Naive B cell (primary cell): Measurements from ENCODE around the gene CYBC1. TPM values are rescaled to one million over a fixed set of nuclear protein-coding genes. Genes with fewer than 3 reads are reported as not detected.

Experiments
- ATAC-seq, 2 donors: fragments of 150-1000 bp; cut with Tn5 transposase; 2 replicates each; pipeline ENCODE4 v1.10.0; 2021; ENCODE audit warnings: low read depth in 2 of 2, mild to moderate bottlenecking in 2 of 2, moderate library complexity in 2 of 2
- DNase-seq: peaks from one replicate; pipeline ENCODE4 v3.0.0; 2022
- H3K27ac Mint-ChIP-seq, 6 donors: one replicate each; pipeline ENCODE4 v1.8.0; 2020 to 2022; ENCODE audit warnings: mild to moderate bottlenecking in 6 of 6, mixed read lengths in 6 of 6, moderate library complexity in 5 of 6, inconsistent platforms in 2 of 6
- H3K27me3 Mint-ChIP-seq, 3 donors: one replicate each; pipeline ENCODE4 v1.8.0; 2021 to 2022; ENCODE audit warnings: mixed read lengths in 3 of 3, mild to moderate bottlenecking in 1 of 3
- H3K36me3 Mint-ChIP-seq, 2 donors: one replicate each; pipeline ENCODE4 v1.8.0; 2020 to 2022; ENCODE audit warnings: mixed read lengths in 2 of 2, inconsistent platforms in 1 of 2, mild to moderate bottlenecking in 1 of 2
- H3K4me1 Mint-ChIP-seq, 3 donors: one replicate each; pipeline ENCODE4 v1.8.0; 2020 to 2022; ENCODE audit warnings: mixed read lengths in 3 of 3, inconsistent platforms in 1 of 3, mild to moderate bottlenecking in 1 of 3, moderate library complexity in 1 of 3
- H3K4me3 Mint-ChIP-seq, 8 donors: one replicate each; pipeline ENCODE4 v1.8.0; 2020 to 2022; ENCODE audit warnings: mild to moderate bottlenecking in 8 of 8, mixed read lengths in 8 of 8, moderate library complexity in 8 of 8, inconsistent platforms in 2 of 8
- H3K9me3 Mint-ChIP-seq, 7 donors: one replicate each; pipeline ENCODE4 v1.8.0; 2020 to 2022; ENCODE audit warnings: mixed read lengths in 7 of 7, mild to moderate bottlenecking in 5 of 7, inconsistent platforms in 2 of 7, moderate library complexity in 1 of 7
- polyA plus RNA-seq, 6 donors: library from polyadenylated mRNA; unstranded; fragments of 300-500 nt; fragmentation: Illumina TruSeq; gene quantifications; one replicate each; pipeline ENCODE4 v1.2.3, GENCODE V29; 2021; ENCODE audit warnings: low read depth in 6 of 6

CYBC1 gene
- polyA plus RNA-seq = 100 to 1,000 TPM; 274 to 340 (median 303) TPM

DNA sequence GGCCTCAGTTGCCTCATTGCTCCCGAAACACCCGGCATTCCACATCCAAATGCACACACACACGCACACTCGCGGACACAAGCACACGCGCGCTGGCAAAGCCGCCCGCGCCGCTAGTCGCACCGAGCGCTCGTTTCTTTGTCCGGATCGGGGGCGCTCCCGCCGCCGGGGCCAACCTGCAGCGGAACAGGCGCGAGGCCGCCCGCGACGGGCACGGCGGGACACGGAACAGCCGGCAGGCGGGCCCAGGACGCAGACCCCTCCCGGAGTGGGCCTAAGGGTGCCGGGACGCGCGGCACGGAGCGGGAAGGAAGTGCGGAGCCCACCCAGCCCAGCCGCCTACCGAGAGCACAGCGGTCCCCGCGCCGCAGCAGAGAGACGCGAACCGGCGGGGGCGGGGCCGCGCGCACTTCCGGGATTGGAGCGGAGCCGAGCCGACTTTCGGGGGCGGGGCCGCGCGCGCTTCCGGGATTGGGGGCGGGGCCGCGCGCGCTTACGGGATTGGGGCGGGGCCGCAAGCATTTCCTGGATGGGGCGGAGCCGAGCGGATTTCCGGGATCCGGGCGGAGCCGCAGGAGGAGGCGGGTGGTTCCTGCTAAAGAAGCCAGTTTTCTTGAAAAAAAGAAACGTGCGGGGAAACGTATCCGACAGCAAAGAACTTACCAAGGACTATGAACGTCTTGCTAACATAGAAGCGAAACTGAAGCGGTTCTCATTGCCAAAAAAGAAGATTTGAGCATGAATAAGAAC lies at the start of gene CYBC1:
Gene CYBC1 (minus strand): TSS at position 396 of the 750 bp plus-strand sequence. CDS start 1,498 bp downstream, outside the sequence.
- Mint-ChIP-seq H3K4me3 (peak within 1 kb of the TSS; percentile 86 to 96 (median 93)), H3K4me1 (peaks cover 9 to 42% (median 29%) of the 10 kb centered on the region in 3 donors), H3K9me3 (no peaks in the 10 kb centered on the region), H3K27me3 (no peaks in the 10 kb centered on the region), H3K36me3 (no peaks in the 10 kb centered on the region), H3K27ac (peak within 1 kb of the TSS; percentile 97 to 100 (median 99))
- ATAC-seq (peak; percentile 32 to 49), DNase-seq (peak; percentile 95)

GRCh38 chr17:82497483-82498405 lies 47.2 kb upstream of the CYBC1 start:
- DNase-seq = peak; percentile 51
- Mint-ChIP-seq H3K36me3 (no peaks in the 10 kb centered on the region), H3K27ac (peak overlapping the region; percentile 69 to 96 (median 84)), H3K4me3 (peak overlapping the region; percentile 87 to 96 (median 93)), H3K9me3 (peaks cover 0 to 3% (median 0%) of the 10 kb centered on the region in 7 donors), H3K27me3 (peaks cover 0 to 6% (median 0%) of the 10 kb centered on the region in 3 donors), H3K4me1 (peaks cover 24 to 38% (median 35%) of the 10 kb centered on the region in 3 donors)
- ATAC-seq = peak; percentile 33 to 36

DNA sequence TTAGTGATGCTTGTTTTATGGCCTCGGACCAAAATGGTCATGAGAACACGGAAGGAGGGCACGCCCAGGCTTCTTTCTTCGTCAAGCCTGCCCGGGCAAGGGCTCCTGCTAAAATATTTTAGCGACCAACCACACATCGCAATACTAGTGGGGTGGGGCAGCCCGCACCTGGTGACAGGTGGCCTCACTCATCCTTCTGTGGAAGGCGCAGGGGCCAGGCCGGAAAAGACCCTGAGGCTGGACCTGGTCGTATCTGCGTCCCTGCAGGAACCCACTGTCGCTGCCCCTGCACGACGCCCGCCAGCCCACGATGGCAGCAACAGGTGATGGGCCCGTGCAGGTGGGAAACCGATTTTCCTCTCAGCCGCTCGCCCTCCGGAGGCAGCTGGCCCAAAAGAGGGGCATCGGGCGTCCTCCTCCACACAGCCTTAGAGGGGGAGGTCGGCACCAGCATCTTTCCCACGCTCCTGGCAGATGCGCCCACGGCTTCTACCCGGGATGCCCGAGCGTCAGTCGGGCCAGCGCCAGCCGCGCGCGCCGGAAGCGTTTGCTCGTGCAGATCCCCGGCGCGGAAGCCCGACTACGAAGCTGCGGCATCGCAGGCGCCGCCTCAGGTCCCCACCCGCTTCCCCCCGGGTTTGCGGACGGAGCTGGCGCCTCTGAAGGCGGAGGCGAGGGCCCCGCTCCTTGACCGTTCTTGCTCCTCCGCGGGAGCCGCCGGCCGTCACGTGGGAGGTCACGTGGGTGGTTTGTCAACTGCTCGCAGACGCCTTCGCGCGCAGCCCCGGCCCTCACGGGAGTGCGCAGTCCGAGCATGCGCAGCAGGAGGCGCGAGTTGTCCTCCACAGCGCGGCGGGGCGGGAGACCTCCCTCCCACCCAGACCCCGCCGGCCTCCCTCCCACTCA lies 46.2 kb upstream of the CYBC1 start:
- peaks cover 0 to 6% (median 0%) of the 10 kb centered on the region in 3 donors for H3K27me3 Mint-ChIP-seq
- H3K9me3 Mint-ChIP-seq = peaks cover 0 to 3% (median 0%) of the 10 kb centered on the region in 7 donors
- peak overlapping the region; percentile 59 to 80 (median 68) for H3K27ac Mint-ChIP-seq
- peak; percentile 88 for DNase-seq
- no peaks in the 10 kb centered on the region for H3K36me3 Mint-ChIP-seq
- H3K4me3 Mint-ChIP-seq = peak overlapping the region; percentile 75 to 92 (median 82)
- ATAC-seq = peak; percentile 70 to 72
- H3K4me1 Mint-ChIP-seq = peaks cover 24 to 38% (median 35%) of the 10 kb centered on the region in 3 donors

GRCh38 chr17:82495844-82496528 lies 45.4 kb upstream of the CYBC1 start:
- H3K27ac Mint-ChIP-seq = peak overlapping the region in 5 of 6 donors; percentile 71 to 80 (median 76)
- no peaks in the 10 kb centered on the region for H3K36me3 Mint-ChIP-seq
- peaks cover 24 to 38% (median 35%) of the 10 kb centered on the region in 3 donors for H3K4me1 Mint-ChIP-seq
- DNase-seq = no peak
- H3K4me3 Mint-ChIP-seq = peak overlapping the region; percentile 75 to 92 (median 82)
- H3K9me3 Mint-ChIP-seq = peaks cover 0 to 3% (median 0%) of the 10 kb centered on the region in 7 donors
- peaks cover 0 to 6% (median 0%) of the 10 kb centered on the region in 3 donors for H3K27me3 Mint-ChIP-seq
- ATAC-seq = no peak

DNA sequence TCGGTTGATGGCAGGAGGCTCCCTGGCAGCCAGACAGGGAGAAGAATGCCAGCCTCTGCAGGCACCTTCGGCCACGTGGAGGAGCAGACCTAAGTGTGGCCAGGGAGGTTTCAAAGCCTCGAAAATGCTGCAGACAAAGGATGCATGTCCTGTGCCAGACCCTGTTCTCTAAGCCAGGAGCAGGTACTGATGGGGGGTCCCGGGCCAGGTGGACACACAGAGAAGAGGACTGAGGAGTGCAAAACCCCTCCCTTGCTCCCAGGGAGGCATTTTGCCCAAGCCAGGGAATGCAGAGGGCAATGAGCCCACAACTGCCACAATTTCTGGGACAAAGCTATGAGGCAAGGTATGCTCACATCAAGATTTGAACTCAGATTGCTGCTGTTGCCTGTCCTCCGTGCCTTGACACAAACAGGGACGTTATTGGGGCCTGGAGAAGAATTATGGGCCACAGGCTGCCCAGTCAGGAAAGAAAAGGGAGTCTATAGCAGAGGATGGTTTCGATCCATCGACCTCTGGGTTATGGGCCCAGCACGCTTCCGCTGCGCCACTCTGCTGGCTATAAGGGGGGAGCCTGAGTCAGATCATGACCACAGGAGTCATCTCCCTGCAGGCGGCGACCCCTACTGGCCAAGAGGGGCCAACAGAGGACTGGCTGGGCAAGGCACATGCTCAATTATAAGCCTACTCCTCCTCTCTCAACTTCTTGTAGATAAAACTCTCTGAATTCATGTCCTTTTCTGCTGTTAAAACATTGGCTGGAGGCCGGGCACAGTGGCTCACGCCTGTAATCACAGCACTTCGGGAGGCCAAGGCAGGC lies 43.9 kb upstream of the CYBC1 start:
- Mint-ChIP-seq H3K27ac (peak overlapping the region; percentile 86 to 100 (median 98)), H3K4me1 (peaks cover 24 to 38% (median 35%) of the 10 kb centered on the region in 3 donors), H3K36me3 (no peaks in the 10 kb centered on the region), H3K4me3 (peak overlapping the region; percentile 62 to 95 (median 81)), H3K27me3 (peaks cover 0 to 6% (median 0%) of the 10 kb centered on the region in 3 donors), H3K9me3 (peaks cover 0 to 3% (median 0%) of the 10 kb centered on the region in 7 donors)
- ATAC-seq = peak; percentile 72 to 75
- DNase-seq = peak; percentile 89

DNA sequence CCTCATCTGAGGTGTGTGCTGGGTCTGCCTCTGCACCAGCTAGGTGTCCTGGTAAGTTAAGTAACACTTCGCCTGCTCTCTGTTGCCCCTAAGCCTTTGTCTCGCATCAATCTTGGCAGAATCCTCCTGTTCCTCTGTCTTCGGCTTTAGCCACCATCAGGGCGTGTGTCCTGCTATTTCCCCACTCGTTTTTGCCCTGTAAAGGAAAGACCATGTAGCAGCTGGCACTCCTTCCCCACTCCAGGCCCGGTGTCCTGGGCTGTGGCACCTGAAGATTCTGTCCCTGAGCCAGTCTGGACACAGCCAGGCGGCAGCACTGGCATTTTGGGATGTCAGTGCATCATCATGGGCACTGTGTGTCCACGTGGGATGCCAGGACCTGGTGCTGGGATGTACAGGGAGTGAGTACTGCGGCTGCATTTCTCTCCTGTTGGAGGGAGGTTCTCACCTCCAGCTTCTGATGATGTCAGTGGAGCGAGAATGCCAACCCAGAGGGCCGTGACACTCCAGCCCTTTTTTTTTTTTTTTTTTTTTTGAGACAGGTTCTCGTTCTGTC lies 42.8 kb upstream of the CYBC1 start:
- peaks cover 20 to 38% (median 35%) of the 10 kb centered on the region in 3 donors for H3K4me1 Mint-ChIP-seq
- ATAC-seq (no peak), DNase-seq (no peak)
- no peaks in the 10 kb centered on the region for H3K36me3 Mint-ChIP-seq
- peaks cover 0 to 6% (median 0%) of the 10 kb centered on the region in 3 donors for H3K27me3 Mint-ChIP-seq
- no peak overlapping the region for H3K4me3 Mint-ChIP-seq
- peaks cover 0 to 3% (median 0%) of the 10 kb centered on the region in 7 donors for H3K9me3 Mint-ChIP-seq
- peak overlapping the region in 2 of 6 donors; percentile 99 for H3K27ac Mint-ChIP-seq

GRCh38 chr17:82492643-82493225 lies 42.2 kb upstream of the CYBC1 start:
- DNase-seq = no peak
- no peak overlapping the region for H3K27ac Mint-ChIP-seq
- H3K9me3 Mint-ChIP-seq = peaks cover 0 to 3% (median 0%) of the 10 kb centered on the region in 7 donors
- no peak overlapping the region for H3K4me3 Mint-ChIP-seq
- peaks cover 15 to 32% (median 30%) of the 10 kb centered on the region in 3 donors for H3K4me1 Mint-ChIP-seq
- H3K27me3 Mint-ChIP-seq = peaks cover 0 to 6% (median 0%) of the 10 kb centered on the region in 3 donors
- ATAC-seq = no peak
- no peaks in the 10 kb centered on the region for H3K36me3 Mint-ChIP-seq

- no peak for ATAC-seq
- H3K9me3 Mint-ChIP-seq = peaks cover 0 to 3% (median 0%) of the 10 kb centered on the region in 7 donors
Observed at GRCh38 chr17:82491533-82491932, 41.0 kb upstream of the CYBC1 start.

DNA sequence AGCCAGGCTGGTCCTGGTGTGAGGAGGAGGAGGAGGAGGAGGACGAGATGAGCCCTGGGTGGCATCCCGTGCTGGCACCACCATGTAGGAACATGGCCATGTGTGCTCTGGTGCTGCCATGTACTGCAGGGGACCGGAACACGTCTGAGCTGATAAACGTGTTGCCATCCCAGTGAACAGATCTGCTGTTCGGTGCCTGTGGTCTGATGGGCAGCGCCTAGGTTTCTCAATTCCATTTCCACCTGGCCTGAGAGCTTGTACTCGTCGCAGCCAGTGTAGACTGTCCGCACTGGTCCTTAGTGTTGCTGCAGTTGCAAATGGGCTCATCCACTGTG lies 40.6 kb upstream of the CYBC1 start:
- H3K9me3 Mint-ChIP-seq = peaks cover 0 to 3% (median 0%) of the 10 kb centered on the region in 7 donors
- H3K36me3 Mint-ChIP-seq = no peaks in the 10 kb centered on the region
- no peak overlapping the region for H3K4me3 Mint-ChIP-seq
- H3K4me1 Mint-ChIP-seq = peaks cover 14 to 23% (median 23%) of the 10 kb centered on the region in 3 donors
- no peak for ATAC-seq
- DNase-seq = no peak
- peak overlapping the region in 2 of 6 donors; percentile 43 to 74 for H3K27ac Mint-ChIP-seq
- peaks cover 0 to 6% (median 0%) of the 10 kb centered on the region in 3 donors for H3K27me3 Mint-ChIP-seq

More at GRCh38 chr17:82491533-82491932, 41.0 kb upstream of the CYBC1 start:
- H3K27me3 Mint-ChIP-seq = peaks cover 0 to 6% (median 0%) of the 10 kb centered on the region in 3 donors
- H3K36me3 Mint-ChIP-seq = no peaks in the 10 kb centered on the region
- no peak for DNase-seq
- H3K4me3 Mint-ChIP-seq = no peak overlapping the region
- H3K27ac Mint-ChIP-seq = peak overlapping the region in 3 of 6 donors; percentile 41 to 74 (median 43)
- H3K4me1 Mint-ChIP-seq = peaks cover 14 to 25% (median 24%) of the 10 kb centered on the region in 3 donors

DNA sequence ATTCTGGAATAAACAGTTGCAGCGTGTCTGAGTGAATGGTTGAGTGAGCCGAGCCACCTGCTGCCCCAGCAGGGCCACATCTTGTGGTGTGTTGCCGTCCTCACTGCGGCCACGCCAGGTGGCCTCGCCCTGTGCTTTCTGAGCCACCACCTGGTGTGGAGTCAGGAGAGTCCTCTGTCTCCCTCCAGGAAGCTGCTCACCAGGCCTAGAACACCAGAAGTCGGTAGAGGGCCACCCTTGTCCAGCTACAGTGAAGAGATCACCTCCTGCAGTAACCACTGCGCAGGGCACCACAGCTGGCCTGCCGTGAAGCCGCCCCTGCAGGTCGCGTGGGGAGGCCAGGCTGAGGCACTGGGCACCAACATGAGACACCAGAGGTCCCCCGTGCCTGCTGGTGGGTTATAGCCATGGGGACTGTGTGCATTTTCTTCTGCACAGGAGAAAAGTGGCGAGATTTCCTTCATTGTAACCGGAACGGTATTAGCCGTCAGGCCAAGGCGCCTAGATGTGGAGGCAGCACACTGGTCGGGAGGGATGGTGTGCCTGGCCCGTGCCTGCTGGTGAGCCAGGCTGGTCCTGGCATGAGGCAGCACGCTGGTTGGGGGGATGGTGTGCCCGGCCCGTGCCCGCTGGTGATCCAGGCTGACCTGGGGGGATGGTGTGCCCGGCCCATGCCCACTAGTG lies 40.1 kb upstream of the CYBC1 start:
- ATAC-seq (no peak), DNase-seq (no peak)
- Mint-ChIP-seq H3K4me3 (no peak overlapping the region), H3K27me3 (peaks cover 0 to 6% (median 0%) of the 10 kb centered on the region in 3 donors), H3K4me1 (peaks cover 17 to 22% (median 19%) of the 10 kb centered on the region in 3 donors), H3K9me3 (peaks cover 0 to 3% (median 0%) of the 10 kb centered on the region in 7 donors), H3K36me3 (no peaks in the 10 kb centered on the region), H3K27ac (peak overlapping the region in 1 of 6 donors; percentile 38)
